HG03571 (cell line): ENCODE data around the gene CARM1.

Experiments used
- ATAC-seq: cut with Tn5 transposase; IDR thresholded peaks from one replicate; pipeline ENCODE4 v1.9.1; 2021; ENCODE audit not compliant: unreplicated experiment

The CARM1 gene

DNA sequence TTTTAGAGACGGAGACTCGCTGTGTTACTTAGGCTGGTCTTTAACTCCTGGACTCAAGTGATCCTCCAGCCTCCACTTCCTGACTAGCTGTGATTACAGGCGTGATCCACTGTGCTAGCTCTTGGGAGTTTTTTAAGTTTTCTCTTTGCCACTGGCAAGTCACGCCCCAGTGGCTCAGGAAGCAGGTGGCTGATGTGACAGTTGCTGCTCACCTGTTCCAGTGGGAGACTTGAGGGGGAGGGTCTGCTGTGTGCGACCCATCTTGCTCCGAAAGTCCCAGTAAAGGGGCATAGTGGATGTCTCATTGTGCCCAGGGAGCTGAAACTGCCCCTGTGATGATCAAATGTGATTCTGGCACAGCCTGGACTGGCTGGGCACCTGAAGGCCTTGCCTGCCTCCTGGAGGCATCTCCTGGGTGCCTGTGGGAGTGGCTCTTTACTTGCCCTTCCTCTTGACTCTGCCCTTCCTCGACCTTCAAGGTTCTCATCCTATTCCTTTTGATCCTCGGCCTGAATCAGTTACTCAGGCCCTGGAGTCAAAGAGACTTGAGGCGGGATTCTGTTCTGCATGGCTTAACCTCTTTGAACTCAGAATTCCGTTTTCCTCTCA, 97.3 kb downstream of the CARM1 start:
- no peak for ATAC-seq

- no peak for ATAC-seq
These were observed 99.9 kb downstream of the CARM1 start for GRCh38 chr19:10971107-10971726.
